Measurements from ENCODE around the gene MYO1E.
A peak's percentile ranks its signal among the peaks of the same experiment; 100 is the strongest.

MYO1E gene

GRCh38 chr15:59385171-59385570, 12.5 kb upstream of the MYO1E start:
- no peak for DNase-seq

- no peak for DNase-seq
Observed at GRCh38 chr15:59384507-59384906, 11.8 kb upstream of the MYO1E start.

GRCh38 chr15:59380902-59381610, 8.4 kb upstream of the MYO1E start:
- no peak for DNase-seq

GRCh38 chr15:59379531-59379930, 6.9 kb upstream of the MYO1E start:
- no peak for DNase-seq

- DNase-seq: no peak
Observed at GRCh38 chr15:59378855-59379254, 6.2 kb upstream of the MYO1E start.

- no peak for DNase-seq
Observed at GRCh38 chr15:59377924-59378323, 5.3 kb upstream of the MYO1E start.

- DNase-seq: no peak
Observed at GRCh38 chr15:59376733-59377132, 4.1 kb upstream of the MYO1E start.

- no peak for DNase-seq
Observed at GRCh38 chr15:59373215-59373614, 544 bp upstream of the MYO1E start.

- peak; percentile 44 for DNase-seq
Observed at GRCh38 chr15:59371458-59372351, 966 bp downstream of the MYO1E start.

- no peak for DNase-seq
Observed at GRCh38 chr15:59369597-59369996, 3.1 kb downstream of the MYO1E start.

- DNase-seq: no peak
Observed at GRCh38 chr15:59367022-59367451, 5.6 kb downstream of the MYO1E start.

GRCh38 chr15:59366333-59367021, 6.2 kb downstream of the MYO1E start:
- DNase-seq: no peak

- no peak for DNase-seq
Observed at GRCh38 chr15:59364248-59364647, 8.4 kb downstream of the MYO1E start.

GRCh38 chr15:59362331-59362730, 10.3 kb downstream of the MYO1E start:
- no peak for DNase-seq

- no peak for DNase-seq
Observed at GRCh38 chr15:59360896-59361295, 11.8 kb downstream of the MYO1E start.

- DNase-seq: no peak
Observed at GRCh38 chr15:59360305-59360704, 12.4 kb downstream of the MYO1E start.

- no peak for DNase-seq
Observed at GRCh38 chr15:59355730-59356129, 16.9 kb downstream of the MYO1E start.

- no peak for DNase-seq
Observed at GRCh38 chr15:59354417-59355031, 18.1 kb downstream of the MYO1E start.

GRCh38 chr15:59353994-59354416, 18.7 kb downstream of the MYO1E start:
- DNase-seq: no peak

GRCh38 chr15:59352683-59353082, 20.0 kb downstream of the MYO1E start:
- no peak for DNase-seq

GRCh38 chr15:59352189-59352588, 20.5 kb downstream of the MYO1E start:
- no peak for DNase-seq

- DNase-seq: no peak
Observed at GRCh38 chr15:59350421-59350732, 22.3 kb downstream of the MYO1E start.

Data from NCI-H2171 treated with DMSO at 0.1 percent for 48 hours (cell line).